ENCODE data around the gene SYTL3.

DNA sequence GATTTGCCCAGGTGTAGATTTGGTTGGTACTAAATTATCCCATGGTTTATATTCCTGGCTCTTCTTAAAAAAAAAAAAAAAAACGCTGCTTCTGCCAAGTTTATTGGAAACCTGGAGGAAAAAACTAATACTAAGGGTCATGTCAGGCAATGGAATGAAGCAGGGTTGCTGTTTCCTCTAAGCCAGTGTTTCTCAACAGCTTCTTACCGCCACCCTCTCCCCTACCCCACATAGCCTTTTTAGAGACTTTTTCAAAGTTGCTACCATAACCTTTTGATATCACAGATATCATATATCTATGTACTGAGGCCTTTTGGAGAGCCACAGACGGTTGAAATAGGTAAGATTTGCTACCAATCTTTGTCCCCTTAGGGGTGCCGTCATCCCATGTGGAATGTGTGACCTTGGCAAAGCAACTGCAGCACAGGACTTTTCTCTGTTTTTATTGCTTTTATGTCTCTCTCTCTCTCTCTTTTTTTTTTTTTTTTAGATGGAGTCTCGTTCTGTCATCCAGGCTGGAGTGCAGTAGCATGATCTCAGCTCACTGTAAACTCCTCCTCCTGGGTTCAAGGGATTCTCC lies 35.0 kb downstream of the SYTL3 start:
- TF ChIP-seq, protein P1, sequence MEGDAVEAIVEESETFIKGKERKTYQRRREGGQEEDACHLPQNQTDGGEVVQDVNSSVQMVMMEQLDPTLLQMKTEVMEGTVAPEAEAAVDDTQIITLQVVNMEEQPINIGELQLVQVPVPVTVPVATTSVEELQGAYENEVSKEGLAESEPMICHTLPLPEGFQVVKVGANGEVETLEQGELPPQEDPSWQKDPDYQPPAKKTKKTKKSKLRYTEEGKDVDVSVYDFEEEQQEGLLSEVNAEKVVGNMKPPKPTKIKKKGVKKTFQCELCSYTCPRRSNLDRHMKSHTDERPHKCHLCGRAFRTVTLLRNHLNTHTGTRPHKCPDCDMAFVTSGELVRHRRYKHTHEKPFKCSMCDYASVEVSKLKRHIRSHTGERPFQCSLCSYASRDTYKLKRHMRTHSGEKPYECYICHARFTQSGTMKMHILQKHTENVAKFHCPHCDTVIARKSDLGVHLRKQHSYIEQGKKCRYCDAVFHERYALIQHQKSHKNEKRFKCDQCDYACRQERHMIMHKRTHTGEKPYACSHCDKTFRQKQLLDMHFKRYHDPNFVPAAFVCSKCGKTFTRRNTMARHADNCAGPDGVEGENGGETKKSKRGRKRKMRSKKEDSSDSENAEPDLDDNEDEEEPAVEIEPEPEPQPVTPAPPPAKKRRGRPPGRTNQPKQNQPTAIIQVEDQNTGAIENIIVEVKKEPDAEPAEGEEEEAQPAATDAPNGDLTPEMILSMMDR (IDR thresholded peaks at IDR 0.05): no peak
- TF ChIP-seq NFYB (CRISPR knock-in tag; conservative IDR thresholded peaks at IDR 0.05; ENCODE audit: low read depth) (no peak), KAT7 (CRISPR knock-in tag; IDR thresholded peaks at IDR 0.05; ENCODE audit: borderline replicate concordance) (no peak), CREB1 (CRISPR knock-in tag; IDR thresholded peaks at IDR 0.05) (no peak), ETV6 (CRISPR knock-in tag; IDR thresholded peaks at IDR 0.05) (no peak)
- TF ChIP-seq, protein P2, sequence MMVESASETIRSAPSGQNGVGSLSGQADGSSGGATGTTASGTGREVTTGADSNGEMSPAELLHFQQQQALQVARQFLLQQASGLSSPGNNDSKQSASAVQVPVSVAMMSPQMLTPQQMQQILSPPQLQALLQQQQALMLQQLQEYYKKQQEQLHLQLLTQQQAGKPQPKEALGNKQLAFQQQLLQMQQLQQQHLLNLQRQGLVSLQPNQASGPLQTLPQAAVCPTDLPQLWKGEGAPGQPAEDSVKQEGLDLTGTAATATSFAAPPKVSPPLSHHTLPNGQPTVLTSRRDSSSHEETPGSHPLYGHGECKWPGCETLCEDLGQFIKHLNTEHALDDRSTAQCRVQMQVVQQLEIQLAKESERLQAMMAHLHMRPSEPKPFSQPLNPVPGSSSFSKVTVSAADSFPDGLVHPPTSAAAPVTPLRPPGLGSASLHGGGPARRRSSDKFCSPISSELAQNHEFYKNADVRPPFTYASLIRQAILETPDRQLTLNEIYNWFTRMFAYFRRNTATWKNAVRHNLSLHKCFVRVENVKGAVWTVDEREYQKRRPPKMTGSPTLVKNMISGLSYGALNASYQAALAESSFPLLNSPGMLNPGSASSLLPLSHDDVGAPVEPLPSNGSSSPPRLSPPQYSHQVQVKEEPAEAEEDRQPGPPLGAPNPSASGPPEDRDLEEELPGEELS (CRISPR knock-in tag; IDR thresholded peaks at IDR 0.05): no peak
- TF ChIP-seq, protein P3, sequence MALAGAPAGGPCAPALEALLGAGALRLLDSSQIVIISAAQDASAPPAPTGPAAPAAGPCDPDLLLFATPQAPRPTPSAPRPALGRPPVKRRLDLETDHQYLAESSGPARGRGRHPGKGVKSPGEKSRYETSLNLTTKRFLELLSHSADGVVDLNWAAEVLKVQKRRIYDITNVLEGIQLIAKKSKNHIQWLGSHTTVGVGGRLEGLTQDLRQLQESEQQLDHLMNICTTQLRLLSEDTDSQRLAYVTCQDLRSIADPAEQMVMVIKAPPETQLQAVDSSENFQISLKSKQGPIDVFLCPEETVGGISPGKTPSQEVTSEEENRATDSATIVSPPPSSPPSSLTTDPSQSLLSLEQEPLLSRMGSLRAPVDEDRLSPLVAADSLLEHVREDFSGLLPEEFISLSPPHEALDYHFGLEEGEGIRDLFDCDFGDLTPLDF (CRISPR knock-in tag; IDR thresholded peaks at IDR 0.05): no peak
- TF ChIP-seq, protein P4, sequence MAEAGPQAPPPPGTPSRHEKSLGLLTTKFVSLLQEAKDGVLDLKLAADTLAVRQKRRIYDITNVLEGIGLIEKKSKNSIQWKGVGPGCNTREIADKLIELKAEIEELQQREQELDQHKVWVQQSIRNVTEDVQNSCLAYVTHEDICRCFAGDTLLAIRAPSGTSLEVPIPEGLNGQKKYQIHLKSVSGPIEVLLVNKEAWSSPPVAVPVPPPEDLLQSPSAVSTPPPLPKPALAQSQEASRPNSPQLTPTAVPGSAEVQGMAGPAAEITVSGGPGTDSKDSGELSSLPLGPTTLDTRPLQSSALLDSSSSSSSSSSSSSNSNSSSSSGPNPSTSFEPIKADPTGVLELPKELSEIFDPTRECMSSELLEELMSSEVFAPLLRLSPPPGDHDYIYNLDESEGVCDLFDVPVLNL (CRISPR knock-in tag; IDR thresholded peaks at IDR 0.05; ENCODE audit: borderline replicate concordance, low read depth): no peak
- TF ChIP-seq, protein P5, sequence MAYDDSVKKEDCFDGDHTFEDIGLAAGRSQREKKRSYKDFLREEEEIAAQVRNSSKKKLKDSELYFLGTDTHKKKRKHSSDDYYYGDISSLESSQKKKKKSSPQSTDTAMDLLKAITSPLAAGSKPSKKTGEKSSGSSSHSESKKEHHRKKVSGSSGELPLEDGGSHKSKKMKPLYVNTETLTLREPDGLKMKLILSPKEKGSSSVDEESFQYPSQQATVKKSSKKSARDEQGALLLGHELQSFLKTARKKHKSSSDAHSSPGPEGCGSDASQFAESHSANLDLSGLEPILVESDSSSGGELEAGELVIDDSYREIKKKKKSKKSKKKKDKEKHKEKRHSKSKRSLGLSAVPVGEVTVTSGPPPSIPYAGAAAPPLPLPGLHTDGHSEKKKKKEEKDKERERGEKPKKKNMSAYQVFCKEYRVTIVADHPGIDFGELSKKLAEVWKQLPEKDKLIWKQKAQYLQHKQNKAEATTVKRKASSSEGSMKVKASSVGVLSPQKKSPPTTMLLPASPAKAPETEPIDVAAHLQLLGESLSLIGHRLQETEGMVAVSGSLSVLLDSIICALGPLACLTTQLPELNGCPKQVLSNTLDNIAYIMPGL (CRISPR knock-in tag; IDR thresholded peaks at IDR 0.05): no peak

Data from WTC11 (cell line).